ENCODE data around the gene CERS4. TPM values are rescaled to one million over a fixed set of nuclear protein-coding genes. Genes with fewer than 3 reads are reported as not detected.

Gene CERS4
- total RNA-seq, 1 experiment from 2014 or later = 66.9 TPM

DNA sequence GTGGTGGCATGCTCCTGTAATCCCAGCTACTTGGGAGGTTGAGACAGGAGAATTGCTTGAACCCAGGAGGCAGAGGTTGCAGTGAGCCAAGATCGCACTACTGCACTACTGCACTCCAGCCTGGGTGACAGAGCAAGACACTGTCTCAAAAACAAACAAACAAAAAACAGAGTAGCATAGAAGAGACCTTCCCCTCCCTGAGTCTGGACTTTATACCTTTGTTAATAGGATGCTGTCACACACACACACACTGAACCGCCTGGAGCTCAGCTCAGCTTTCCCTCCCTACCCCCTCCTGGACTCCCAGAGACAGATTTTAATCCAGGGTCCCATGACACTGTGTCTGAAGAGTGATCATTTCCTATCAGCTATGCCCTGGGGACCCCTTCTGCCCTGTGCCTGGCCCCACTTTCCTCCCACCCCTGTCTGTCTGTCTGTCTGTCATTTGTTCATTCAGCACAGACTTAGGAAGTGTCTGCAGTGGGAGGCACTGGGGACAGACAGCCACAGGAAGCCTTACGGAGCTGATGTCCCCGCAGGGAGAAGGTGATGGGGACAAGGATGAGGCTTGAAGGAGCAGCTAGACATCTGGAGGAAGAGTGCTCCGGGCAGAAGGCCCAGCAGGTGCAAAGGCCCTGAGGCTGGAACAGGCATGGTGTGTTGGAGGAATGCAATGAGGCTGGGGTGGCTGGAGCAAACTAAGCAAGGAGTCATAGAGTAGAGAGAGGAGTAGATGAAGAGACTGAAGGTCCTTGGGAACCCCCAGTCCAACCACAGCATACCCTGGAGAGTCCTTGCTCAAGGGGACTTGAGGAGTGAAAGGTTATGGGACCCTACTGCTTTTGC, 4.9 kb downstream of the CERS4 start:
- intact Hi-C loops (cut with micrococcal nuclease; ENCODE audit: unreplicated experiment) = no loop called here
- BruUV-seq (replicated peaks) = no TSS peak
- no peak overlapping the region for H3K27ac Mint-ChIP-seq (ENCODE audit: unreplicated experiment)

DNA sequence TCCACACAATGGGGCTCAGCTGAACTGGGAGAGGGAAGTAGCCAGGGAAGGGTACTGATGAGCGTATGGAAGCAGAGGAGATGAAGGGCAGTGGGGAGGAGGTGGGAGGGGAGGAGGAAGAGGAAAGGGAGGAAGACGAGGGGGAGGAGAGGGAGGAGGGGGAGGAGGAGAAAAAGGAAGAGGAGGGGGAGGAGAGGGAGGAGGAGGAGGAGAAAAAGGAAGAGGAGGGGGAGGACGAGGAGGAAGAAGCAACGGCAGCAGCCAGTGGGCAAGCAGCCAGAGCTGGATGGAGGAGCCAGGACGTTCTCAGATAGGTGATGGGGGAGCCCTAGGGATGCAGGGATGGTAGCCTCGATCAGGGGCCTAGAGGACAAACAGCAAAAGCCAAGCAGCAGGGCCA, 5.6 kb downstream of the CERS4 start:
- H3K27me3 ChIP-seq (replicated peaks; ENCODE audit: control insufficient read depth, insufficient read depth, low read length) = no peaks in the 10 kb centered on the region
- TF ChIP-seq, protein P1, sequence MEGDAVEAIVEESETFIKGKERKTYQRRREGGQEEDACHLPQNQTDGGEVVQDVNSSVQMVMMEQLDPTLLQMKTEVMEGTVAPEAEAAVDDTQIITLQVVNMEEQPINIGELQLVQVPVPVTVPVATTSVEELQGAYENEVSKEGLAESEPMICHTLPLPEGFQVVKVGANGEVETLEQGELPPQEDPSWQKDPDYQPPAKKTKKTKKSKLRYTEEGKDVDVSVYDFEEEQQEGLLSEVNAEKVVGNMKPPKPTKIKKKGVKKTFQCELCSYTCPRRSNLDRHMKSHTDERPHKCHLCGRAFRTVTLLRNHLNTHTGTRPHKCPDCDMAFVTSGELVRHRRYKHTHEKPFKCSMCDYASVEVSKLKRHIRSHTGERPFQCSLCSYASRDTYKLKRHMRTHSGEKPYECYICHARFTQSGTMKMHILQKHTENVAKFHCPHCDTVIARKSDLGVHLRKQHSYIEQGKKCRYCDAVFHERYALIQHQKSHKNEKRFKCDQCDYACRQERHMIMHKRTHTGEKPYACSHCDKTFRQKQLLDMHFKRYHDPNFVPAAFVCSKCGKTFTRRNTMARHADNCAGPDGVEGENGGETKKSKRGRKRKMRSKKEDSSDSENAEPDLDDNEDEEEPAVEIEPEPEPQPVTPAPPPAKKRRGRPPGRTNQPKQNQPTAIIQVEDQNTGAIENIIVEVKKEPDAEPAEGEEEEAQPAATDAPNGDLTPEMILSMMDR (IDR thresholded peaks at IDR 0.05; ENCODE audit: insufficient read depth in 1 of 2, low read depth in 1 of 2, low read length in 1 of 2, severe bottlenecking in 1 of 2, unreplicated experiment in 1 of 2) = no peak
- H3K36me3 Mint-ChIP-seq (ENCODE audit: insufficient read depth, unreplicated experiment) = peaks cover 23% of the 10 kb centered on the region
- H3K4me3 ChIP-seq (ENCODE audit: low read depth, low read length) = no peak overlapping the region
- H3K36me3 ChIP-seq (ENCODE audit: control insufficient read depth, insufficient read depth, low read length) = no peaks in the 10 kb centered on the region; the same call in 1 of the 2 replicates
- no peaks in the 10 kb centered on the region for H3K9me3 ChIP-seq
- CTCF ChIA-PET = interaction anchor here (0.5 to 0.6 kb wide), 2 partner anchors 56 to 173 kb away, joined by 3 to 5 read pairs; no protein-coding TSS in a partner anchor
- no peak overlapping the region for H3K4me3 Mint-ChIP-seq (ENCODE audit: unreplicated experiment)
- no peaks in the 10 kb centered on the region for H3K27me3 Mint-ChIP-seq (ENCODE audit: insufficient read depth, unreplicated experiment)
- BruUV-seq (replicated peaks) = no TSS peak
- no peak overlapping the region for H3K27ac Mint-ChIP-seq (ENCODE audit: unreplicated experiment)
- DNase-seq = no peak
- peaks cover 12% of the 10 kb centered on the region for H3K4me1 ChIP-seq
- POLR2A ChIA-PET = no interaction called here
- no peaks in the 10 kb centered on the region for H3K9me3 Mint-ChIP-seq (ENCODE audit: unreplicated experiment)
- intact Hi-C loops (cut with micrococcal nuclease; ENCODE audit: unreplicated experiment) = no loop called here
- peaks cover 15% of the 10 kb centered on the region for H3K4me1 Mint-ChIP-seq (ENCODE audit: low read depth, unreplicated experiment)

More for the DNA sequence above, 4.9 kb downstream of the CERS4 start:
- Histone ChIP-seq H3K4me1 (peaks cover 12% of the 10 kb centered on the region), H3K9me3 (no peaks in the 10 kb centered on the region), H3K36me3 (ENCODE audit: control insufficient read depth, insufficient read depth, low read length) (no peaks in the 10 kb centered on the region; the same call in 1 of the 2 replicates), H3K27me3 (replicated peaks; ENCODE audit: control insufficient read depth, insufficient read depth, low read length) (no peaks in the 10 kb centered on the region), H3K4me3 (ENCODE audit: low read depth, low read length) (no peak overlapping the region)
- Mint-ChIP-seq H3K27me3 (ENCODE audit: insufficient read depth, unreplicated experiment) (no peaks in the 10 kb centered on the region), H3K4me3 (ENCODE audit: unreplicated experiment) (no peak overlapping the region), H3K4me1 (ENCODE audit: low read depth, unreplicated experiment) (peaks cover 17% of the 10 kb centered on the region), H3K9me3 (ENCODE audit: unreplicated experiment) (no peaks in the 10 kb centered on the region), H3K36me3 (ENCODE audit: insufficient read depth, unreplicated experiment) (peaks cover 26% of the 10 kb centered on the region)
- TF ChIP-seq, protein P1 (IDR thresholded peaks at IDR 0.05; ENCODE audit: insufficient read depth in 1 of 2, low read depth in 1 of 2, low read length in 1 of 2, severe bottlenecking in 1 of 2, unreplicated experiment in 1 of 2) = no peak
- ChIA-PET POLR2A (no interaction called here), CTCF (interaction anchor here (0.6 kb wide), 1 partner anchor 55 kb away, joined by 5 read pairs; no protein-coding TSS in a partner anchor)
- DNase-seq = no peak

DNA sequence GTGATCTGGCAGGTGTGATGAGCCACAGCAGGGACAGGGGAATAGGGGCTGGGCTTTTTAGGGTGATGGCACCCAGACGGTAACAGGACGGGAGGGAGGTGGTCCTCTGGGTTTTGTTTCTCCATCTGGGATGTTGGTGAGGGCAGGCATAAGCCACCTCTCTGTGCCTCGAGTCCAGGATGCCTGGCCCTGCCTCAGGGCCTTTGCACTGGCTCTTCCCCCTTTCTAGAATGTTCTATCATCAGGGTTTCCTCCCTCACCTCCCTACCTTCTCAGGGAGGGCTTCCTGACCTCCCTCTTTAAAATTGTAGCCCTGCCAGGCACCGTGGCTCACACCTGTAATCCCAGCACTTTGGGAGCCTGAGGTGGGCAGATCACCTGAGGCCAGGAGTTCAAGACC, 6.6 kb downstream of the CERS4 start:
- intact Hi-C loops (cut with micrococcal nuclease; ENCODE audit: unreplicated experiment) = no loop called here
- Histone ChIP-seq H3K4me1 (peaks cover 7% of the 10 kb centered on the region), H3K9me3 (no peaks in the 10 kb centered on the region), H3K27me3 (replicated peaks; ENCODE audit: control insufficient read depth, insufficient read depth, low read length) (no peaks in the 10 kb centered on the region), H3K36me3 (ENCODE audit: control insufficient read depth, insufficient read depth, low read length) (no peaks in the 10 kb centered on the region; the same call in 1 of the 2 replicates), H3K4me3 (ENCODE audit: low read depth, low read length) (no peak overlapping the region)
- Mint-ChIP-seq H3K27ac (ENCODE audit: unreplicated experiment) (no peak overlapping the region), H3K27me3 (ENCODE audit: insufficient read depth, unreplicated experiment) (no peaks in the 10 kb centered on the region), H3K36me3 (ENCODE audit: insufficient read depth, unreplicated experiment) (peaks cover 17% of the 10 kb centered on the region), H3K9me3 (ENCODE audit: unreplicated experiment) (no peaks in the 10 kb centered on the region), H3K4me1 (ENCODE audit: low read depth, unreplicated experiment) (peaks cover 8% of the 10 kb centered on the region), H3K4me3 (ENCODE audit: unreplicated experiment) (no peak overlapping the region)
- POLR2A ChIA-PET = no interaction called here
- CTCF ChIA-PET = no interaction called here
- BruUV-seq (replicated peaks) = no TSS peak
- no peak for DNase-seq
- TF ChIP-seq, protein P1 (IDR thresholded peaks at IDR 0.05; ENCODE audit: insufficient read depth in 1 of 2, low read depth in 1 of 2, low read length in 1 of 2, severe bottlenecking in 1 of 2, unreplicated experiment in 1 of 2) = no peak

Data from Caco-2 (cell line).